Lung microvascular endothelial cell (primary cell): ENCODE measurements around the gene B2M. TPM values are rescaled to one million over a fixed set of nuclear protein-coding genes. Genes with fewer than 3 reads are reported as not detected.
"Not testable (repeated sequence)": the region's sequence is repeated elsewhere in the genome, so short reads cannot be mapped to it uniquely, and the experiment has no call there.

ENCODE experiments used
- DNase-seq, 2 donors: peaks; one replicate each; pipeline versions ENCODE4 v3.0.0 to v3.0.0-alpha.2; 2010; ENCODE audit warnings: low read depth in 2 of 2
- total RNA-seq: library from RNA; depleted of rRNA; stranded (reverse); fragments of >200 nt; gene quantifications from 2 replicates; pipeline ENCODE4 v1.2.1, GENCODE V29; 2014

The B2M gene
- total RNA-seq = 1,882 and 2,489 TPM in 2 replicates

GRCh38 chr15:44711096-44711742 lies at the start of gene B2M, which contains the start of gene PATL2:
B2M (plus strand) TSS chr15:44711517; CDS start chr15:44711547, 30 bp downstream.
PATL2 (minus strand) TSS chr15:44711323; CDS start chr15:44676490, 34,833 bp downstream.
- DNase-seq = peak; percentile 96 to 97

GRCh38 chr15:44661576-44661975 lies 49.7 kb upstream of the B2M start:
- no peak for DNase-seq

GRCh38 chr15:44662478-44663409 lies 48.6 kb upstream of the B2M start:
- DNase-seq = peak; percentile 69 to 75

GRCh38 chr15:44663410-44664308 lies 47.7 kb upstream of the B2M start, which contains the start of gene SPG11:
SPG11 (minus strand) TSS chr15:44663662; CDS start chr15:44663647, 15 bp downstream.
- peak; percentile 98 for DNase-seq

- no peak for DNase-seq
These were observed 44.9 kb upstream of the B2M start for GRCh38 chr15:44666210-44667038.

GRCh38 chr15:44667039-44667360 lies 44.3 kb upstream of the B2M start:
- DNase-seq = no peak

GRCh38 chr15:44668921-44669320 lies 42.4 kb upstream of the B2M start:
- DNase-seq = no peak

- no peak for DNase-seq
These were observed 41.0 kb upstream of the B2M start for GRCh38 chr15:44670087-44670950.

GRCh38 chr15:44673639-44674038 lies 37.7 kb upstream of the B2M start:
- DNase-seq = no peak

- DNase-seq = no peak
These were observed 35.4 kb upstream of the B2M start for GRCh38 chr15:44675911-44676310.

- no peak for DNase-seq
These were observed 34.6 kb upstream of the B2M start for GRCh38 chr15:44676676-44677075.

GRCh38 chr15:44682211-44682610 lies 29.1 kb upstream of the B2M start:
- no peak for DNase-seq

GRCh38 chr15:44682809-44683682 lies 28.3 kb upstream of the B2M start:
- not testable (repeated sequence) for DNase-seq

GRCh38 chr15:44689318-44689717 lies 22.0 kb upstream of the B2M start:
- not testable (repeated sequence) for DNase-seq

- DNase-seq = not testable (repeated sequence)
These were observed 21.1 kb upstream of the B2M start for GRCh38 chr15:44690245-44690644.

GRCh38 chr15:44692659-44693058 lies 18.7 kb upstream of the B2M start:
- no peak for DNase-seq

GRCh38 chr15:44694416-44694815 lies 16.9 kb upstream of the B2M start:
- no peak for DNase-seq

- DNase-seq = no peak
These were observed 16.0 kb upstream of the B2M start for GRCh38 chr15:44695294-44695693.

GRCh38 chr15:44697014-44697413 lies 14.3 kb upstream of the B2M start:
- no peak for DNase-seq
